ENCODE data around the gene WIPF1.

WIPF1 gene

GRCh38 chr2:174597345-174598047 is at the start of gene WIPF1:
WIPF1 (minus strand) TSS chr2:174597804; CDS start chr2:174585573, 12,231 bp downstream.
- peak within 1 kb of the TSS; percentile 54 to 55 for H3K9ac ChIP-seq (ENCODE audit: low read depth in 1 of 2, low read length in 2 of 2)
- H3K9me3 ChIP-seq (ENCODE audit: control insufficient read depth in 2 of 2, low read length in 2 of 2): no peaks in the 10 kb centered on the region
- peak within 1 kb of the TSS; percentile 40 to 63 for H3K4me3 ChIP-seq (ENCODE audit: low read length in 2 of 2)

GRCh38 chr2:174645296-174645695 is 47.7 kb upstream of the WIPF1 start:
- no peaks in the 10 kb centered on the region for H3K9me3 ChIP-seq (ENCODE audit: control insufficient read depth in 2 of 2, low read length in 2 of 2)
- no peak overlapping the region for H3K4me3 ChIP-seq (ENCODE audit: low read length in 2 of 2)
- no peak overlapping the region for H3K27ac ChIP-seq (ENCODE audit: low read depth in 2 of 2, low read length in 2 of 2)
- no peaks in the 10 kb centered on the region for H3K27me3 ChIP-seq (ENCODE audit: control insufficient read depth in 2 of 2, insufficient read depth in 2 of 2, low read length in 2 of 2)
- H3K36me3 ChIP-seq (ENCODE audit: control insufficient read depth in 2 of 2, insufficient read depth in 2 of 2, low read length in 2 of 2): no peaks in the 10 kb centered on the region
- H3K4me1 ChIP-seq (ENCODE audit: control insufficient read depth in 2 of 2, insufficient read depth in 2 of 2, low read length in 2 of 2): no peaks in the 10 kb centered on the region
- H3K9ac ChIP-seq (ENCODE audit: low read depth in 1 of 2, low read length in 2 of 2): no peak overlapping the region

More at GRCh38 chr2:174597345-174598047, at the start of gene WIPF1:
- H3K36me3 ChIP-seq (ENCODE audit: control insufficient read depth in 2 of 2, insufficient read depth in 2 of 2, low read length in 2 of 2): no peaks in the 10 kb centered on the region
- H3K27ac ChIP-seq (ENCODE audit: low read depth in 2 of 2, low read length in 2 of 2): peak within 1 kb of the TSS; percentile 64 to 86
- no peaks in the 10 kb centered on the region for H3K27me3 ChIP-seq (ENCODE audit: control insufficient read depth in 2 of 2, insufficient read depth in 2 of 2, low read length in 2 of 2)
- H3K4me1 ChIP-seq (ENCODE audit: control insufficient read depth in 2 of 2, insufficient read depth in 2 of 2, low read length in 2 of 2): peaks cover 5 to 12% of the 10 kb centered on the region in 2 donors

- no peaks in the 10 kb centered on the region for H3K9me3 ChIP-seq (ENCODE audit: control insufficient read depth in 2 of 2, low read length in 2 of 2)
- H3K36me3 ChIP-seq (ENCODE audit: control insufficient read depth in 2 of 2, insufficient read depth in 2 of 2, low read length in 2 of 2): no peaks in the 10 kb centered on the region
- no peak overlapping the region for H3K4me3 ChIP-seq (ENCODE audit: low read length in 2 of 2)
- no peaks in the 10 kb centered on the region for H3K27me3 ChIP-seq (ENCODE audit: control insufficient read depth in 2 of 2, insufficient read depth in 2 of 2, low read length in 2 of 2)
- no peak overlapping the region for H3K27ac ChIP-seq (ENCODE audit: low read depth in 2 of 2, low read length in 2 of 2)
- H3K9ac ChIP-seq (ENCODE audit: low read depth in 1 of 2, low read length in 2 of 2): no peak overlapping the region
- no peaks in the 10 kb centered on the region for H3K4me1 ChIP-seq (ENCODE audit: control insufficient read depth in 2 of 2, insufficient read depth in 2 of 2, low read length in 2 of 2)
Observed at GRCh38 chr2:174644406-174644805, 46.8 kb upstream of the WIPF1 start.

GRCh38 chr2:174643356-174643755 is 45.8 kb upstream of the WIPF1 start:
- no peaks in the 10 kb centered on the region for H3K27me3 ChIP-seq (ENCODE audit: control insufficient read depth in 2 of 2, insufficient read depth in 2 of 2, low read length in 2 of 2)
- H3K36me3 ChIP-seq (ENCODE audit: control insufficient read depth in 2 of 2, insufficient read depth in 2 of 2, low read length in 2 of 2): no peaks in the 10 kb centered on the region
- no peaks in the 10 kb centered on the region for H3K9me3 ChIP-seq (ENCODE audit: control insufficient read depth in 2 of 2, low read length in 2 of 2)
- H3K4me1 ChIP-seq (ENCODE audit: control insufficient read depth in 2 of 2, insufficient read depth in 2 of 2, low read length in 2 of 2): no peaks in the 10 kb centered on the region
- H3K27ac ChIP-seq (ENCODE audit: low read depth in 2 of 2, low read length in 2 of 2): no peak overlapping the region
- no peak overlapping the region for H3K9ac ChIP-seq (ENCODE audit: low read depth in 1 of 2, low read length in 2 of 2)
- H3K4me3 ChIP-seq (ENCODE audit: low read length in 2 of 2): no peak overlapping the region

GRCh38 chr2:174641168-174641567 is 43.6 kb upstream of the WIPF1 start:
- H3K4me3 ChIP-seq (ENCODE audit: low read length in 2 of 2): no peak overlapping the region
- no peaks in the 10 kb centered on the region for H3K4me1 ChIP-seq (ENCODE audit: control insufficient read depth in 2 of 2, insufficient read depth in 2 of 2, low read length in 2 of 2)
- no peaks in the 10 kb centered on the region for H3K36me3 ChIP-seq (ENCODE audit: control insufficient read depth in 2 of 2, insufficient read depth in 2 of 2, low read length in 2 of 2)
- H3K9ac ChIP-seq (ENCODE audit: low read depth in 1 of 2, low read length in 2 of 2): no peak overlapping the region
- no peaks in the 10 kb centered on the region for H3K27me3 ChIP-seq (ENCODE audit: control insufficient read depth in 2 of 2, insufficient read depth in 2 of 2, low read length in 2 of 2)
- no peak overlapping the region for H3K27ac ChIP-seq (ENCODE audit: low read depth in 2 of 2, low read length in 2 of 2)
- no peaks in the 10 kb centered on the region for H3K9me3 ChIP-seq (ENCODE audit: control insufficient read depth in 2 of 2, low read length in 2 of 2)

GRCh38 chr2:174636987-174637386 is 39.4 kb upstream of the WIPF1 start:
- no peak overlapping the region for H3K27ac ChIP-seq (ENCODE audit: low read depth in 2 of 2, low read length in 2 of 2)
- H3K4me1 ChIP-seq (ENCODE audit: control insufficient read depth in 2 of 2, insufficient read depth in 2 of 2, low read length in 2 of 2): peaks cover 0 to 7% of the 10 kb centered on the region in 2 donors
- no peak overlapping the region for H3K4me3 ChIP-seq (ENCODE audit: low read length in 2 of 2)
- H3K27me3 ChIP-seq (ENCODE audit: control insufficient read depth in 2 of 2, insufficient read depth in 2 of 2, low read length in 2 of 2): no peaks in the 10 kb centered on the region
- H3K36me3 ChIP-seq (ENCODE audit: control insufficient read depth in 2 of 2, insufficient read depth in 2 of 2, low read length in 2 of 2): no peaks in the 10 kb centered on the region
- no peak overlapping the region for H3K9ac ChIP-seq (ENCODE audit: low read depth in 1 of 2, low read length in 2 of 2)
- H3K9me3 ChIP-seq (ENCODE audit: control insufficient read depth in 2 of 2, low read length in 2 of 2): no peaks in the 10 kb centered on the region

- Histone ChIP-seq H3K4me1 (ENCODE audit: control insufficient read depth in 2 of 2, insufficient read depth in 2 of 2, low read length in 2 of 2) (peaks cover 0 to 7% of the 10 kb centered on the region in 2 donors), H3K4me3 (ENCODE audit: low read length in 2 of 2) (no peak overlapping the region), H3K36me3 (ENCODE audit: control insufficient read depth in 2 of 2, insufficient read depth in 2 of 2, low read length in 2 of 2) (no peaks in the 10 kb centered on the region), H3K9me3 (ENCODE audit: control insufficient read depth in 2 of 2, low read length in 2 of 2) (no peaks in the 10 kb centered on the region), H3K9ac (ENCODE audit: low read depth in 1 of 2, low read length in 2 of 2) (no peak overlapping the region), H3K27ac (ENCODE audit: low read depth in 2 of 2, low read length in 2 of 2) (no peak overlapping the region), H3K27me3 (ENCODE audit: control insufficient read depth in 2 of 2, insufficient read depth in 2 of 2, low read length in 2 of 2) (no peaks in the 10 kb centered on the region)
Observed at GRCh38 chr2:174635776-174636404, 38.3 kb upstream of the WIPF1 start.

- peak overlapping the region; percentile 28 to 65 for H3K4me3 ChIP-seq (ENCODE audit: low read length in 2 of 2)
- H3K27me3 ChIP-seq (ENCODE audit: control insufficient read depth in 2 of 2, insufficient read depth in 2 of 2, low read length in 2 of 2): no peaks in the 10 kb centered on the region
- H3K4me1 ChIP-seq (ENCODE audit: control insufficient read depth in 2 of 2, insufficient read depth in 2 of 2, low read length in 2 of 2): peaks cover 0 to 7% of the 10 kb centered on the region in 2 donors
- H3K9ac ChIP-seq (ENCODE audit: low read depth in 1 of 2, low read length in 2 of 2): no peak overlapping the region
- no peaks in the 10 kb centered on the region for H3K36me3 ChIP-seq (ENCODE audit: control insufficient read depth in 2 of 2, insufficient read depth in 2 of 2, low read length in 2 of 2)
- no peaks in the 10 kb centered on the region for H3K9me3 ChIP-seq (ENCODE audit: control insufficient read depth in 2 of 2, low read length in 2 of 2)
- peak overlapping the region; percentile 68 to 76 for H3K27ac ChIP-seq (ENCODE audit: low read depth in 2 of 2, low read length in 2 of 2)
Observed at GRCh38 chr2:174635015-174635593, 37.5 kb upstream of the WIPF1 start.

GRCh38 chr2:174634130-174635014 is 36.8 kb upstream of the WIPF1 start:
- Histone ChIP-seq H3K9ac (ENCODE audit: low read depth in 1 of 2, low read length in 2 of 2) (peak overlapping the region; percentile 27 to 34), H3K4me3 (ENCODE audit: low read length in 2 of 2) (peak overlapping the region; percentile 28 to 65), H3K36me3 (ENCODE audit: control insufficient read depth in 2 of 2, insufficient read depth in 2 of 2, low read length in 2 of 2) (no peaks in the 10 kb centered on the region), H3K27me3 (ENCODE audit: control insufficient read depth in 2 of 2, insufficient read depth in 2 of 2, low read length in 2 of 2) (no peaks in the 10 kb centered on the region), H3K4me1 (ENCODE audit: control insufficient read depth in 2 of 2, insufficient read depth in 2 of 2, low read length in 2 of 2) (peaks cover 0 to 7% of the 10 kb centered on the region in 2 donors), H3K9me3 (ENCODE audit: control insufficient read depth in 2 of 2, low read length in 2 of 2) (no peaks in the 10 kb centered on the region), H3K27ac (ENCODE audit: low read depth in 2 of 2, low read length in 2 of 2) (peak overlapping the region; percentile 68 to 76)
